ENCODE measurements around the gene CALCOCO2. TPM values are rescaled to one million over a fixed set of nuclear protein-coding genes. Genes with fewer than 3 reads are reported as not detected.

CALCOCO2 gene
- total and polyA plus RNA-seq, 2 of the 13 experiments (the other 11 are each of a cell fraction or from before 2014, with no cell fraction given), result 72.9 to 111 TPM

GRCh38 chr17:48871551-48872351, 40.9 kb downstream of the CALCOCO2 start (continued):
- no peak for TF ChIP-seq DBP (CRISPR knock-in tag; IDR thresholded peaks at IDR 0.05; ENCODE audit: not compliant biosample characterization)
- no peak for TF ChIP-seq FIP1L1 (IDR thresholded peaks at IDR 0.05; ENCODE audit: borderline replicate concordance, insufficient read depth, low read depth, low read length)
- TF ChIP-seq PHF8 (CRISPR knock-in tag; IDR thresholded peaks at IDR 0.05), result peak; percentile 69
- no peak for TF ChIP-seq HINFP (CRISPR knock-in tag; IDR thresholded peaks at IDR 0.05; ENCODE audit: low read depth)
- TF ChIP-seq BORCS8-MEF2B (CRISPR knock-in tag; IDR thresholded peaks at IDR 0.05), result peak; percentile 87
- TF ChIP-seq PAXIP1 (CRISPR knock-in tag; conservative IDR thresholded peaks at IDR 0.05), result peak; percentile 100
- TF ChIP-seq SIX4 (CRISPR knock-in tag; IDR thresholded peaks at IDR 0.05), result peak; percentile 67
- TF ChIP-seq ZFP36 (IDR thresholded peaks at IDR 0.05; ENCODE audit: borderline replicate concordance, low read depth, low read length, partially characterized antibody), result no peak
- TF ChIP-seq GMEB2 (CRISPR knock-in tag; IDR thresholded peaks at IDR 0.05; ENCODE audit: low read depth), result no peak; the same call in 1 of the 2 replicates
- no peak for TF ChIP-seq ZBTB21 (CRISPR knock-in tag; IDR thresholded peaks at IDR 0.05)
- TF ChIP-seq ZSCAN22 (CRISPR knock-in tag; IDR thresholded peaks at IDR 0.05), result no peak
- peak; percentile 91 for TF ChIP-seq ZBTB38 (CRISPR knock-in tag; IDR thresholded peaks at IDR 0.05)
- peak; percentile 94 for TF ChIP-seq CCAR2 (optimal IDR thresholded peaks at IDR 0.05; ENCODE audit: low read depth, low read length)
- peak; percentile 100 for TF ChIP-seq HMG20B (CRISPR knock-in tag; conservative IDR thresholded peaks at IDR 0.05)
- TF ChIP-seq ZNF232 (CRISPR knock-in tag; IDR thresholded peaks at IDR 0.05; ENCODE audit: borderline replicate concordance), result no peak; the same call in 1 of the 2 replicates
- peak; percentile 100 for TF ChIP-seq SALL1 (CRISPR knock-in tag; IDR thresholded peaks at IDR 0.05)
- peak; percentile 99 for TF ChIP-seq PHF5A (CRISPR knock-in tag; IDR thresholded peaks at IDR 0.05; ENCODE audit: low read depth, unreplicated experiment)
- TF ChIP-seq TARDBP (CRISPR knock-in tag; IDR thresholded peaks at IDR 0.05), result peak; percentile 100
- TF ChIP-seq TCF7L2 (IDR thresholded peaks at IDR 0.05; ENCODE audit: low read depth, low read length), result no peak
- TF ChIP-seq NONO (IDR thresholded peaks at IDR 0.05), result no peak
- TF ChIP-seq NONO (CRISPR knock-in tag; conservative IDR thresholded peaks at IDR 0.05), result peak; percentile 94
- no peak for TF ChIP-seq IKZF1 (IDR thresholded peaks at IDR 0.05)
- peak; percentile 91 for TF ChIP-seq BCL6 (CRISPR knock-in tag; IDR thresholded peaks at IDR 0.05)
- TF ChIP-seq CHD2 (IDR thresholded peaks at IDR 0.05; ENCODE audit: low read depth, low read length), result peak; percentile 21; the same call in 1 of the 2 replicates
